ENCODE measurements around the gene CACNA2D4.

The CACNA2D4 gene

DNA sequence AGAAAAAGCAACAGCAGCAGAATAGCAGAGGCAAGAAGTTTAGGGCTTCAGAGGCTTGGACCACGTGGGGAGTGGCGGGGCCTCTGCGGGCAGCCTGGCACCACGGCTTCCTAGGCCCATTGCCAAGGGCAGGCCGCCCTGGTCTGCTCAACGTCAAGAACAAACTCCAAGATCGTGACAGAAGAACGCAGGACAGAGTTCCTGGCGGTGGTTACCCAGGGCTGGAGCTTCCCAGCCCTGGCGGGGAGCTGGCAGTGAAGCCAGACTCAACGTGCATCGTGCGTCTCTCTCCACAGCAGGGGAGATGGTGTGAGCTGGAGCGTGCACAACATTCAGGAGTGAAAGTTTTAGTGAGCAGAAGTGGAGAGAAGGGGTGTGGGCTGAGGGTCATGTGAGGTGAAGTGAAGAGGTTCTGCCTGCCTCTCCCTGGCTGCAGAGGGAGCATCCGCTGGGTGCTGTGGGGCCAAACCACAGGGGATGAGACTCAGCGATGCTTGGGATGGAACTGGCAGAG, 13.9 kb upstream of the CACNA2D4 start:
- H3K4me3 ChIP-seq (ENCODE audit: low read length), result no peak overlapping the region
- H3K9me3 ChIP-seq (ENCODE audit: insufficient read depth, low read depth, low read length), result no peaks in the 10 kb centered on the region
- no peaks in the 10 kb centered on the region for H3K36me3 ChIP-seq (ENCODE audit: insufficient read depth, low read length)
- no peaks in the 10 kb centered on the region for H3K27me3 ChIP-seq (ENCODE audit: insufficient read depth, low read length)
- H3K9ac ChIP-seq (ENCODE audit: low read depth, low read length), result no peak overlapping the region
- H3K4me1 ChIP-seq (ENCODE audit: insufficient read depth, low read length), result no peaks in the 10 kb centered on the region
- WGBS, result 91% methylated on average over 16 of the region's 16 CpGs
- H3K27ac ChIP-seq (ENCODE audit: low read depth, low read length), result no peak overlapping the region

DNA sequence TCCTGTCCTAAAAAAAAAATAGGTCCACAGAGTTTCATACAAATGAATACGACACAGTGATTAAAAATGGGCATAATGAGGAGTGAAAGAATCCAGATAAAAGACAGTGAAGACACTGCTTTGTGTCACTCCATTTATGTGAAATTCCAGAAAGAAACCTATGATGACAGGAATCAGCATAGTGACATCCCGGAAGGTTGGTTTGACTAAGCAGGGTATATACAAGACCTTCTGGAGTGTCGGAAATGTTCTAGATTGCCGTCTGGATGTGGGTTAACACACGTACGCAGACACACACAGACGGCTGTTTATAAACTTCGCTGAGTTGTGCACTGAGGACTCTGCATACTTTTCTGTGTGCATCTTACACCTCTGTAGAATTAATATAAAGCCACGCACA, 13.2 kb upstream of the CACNA2D4 start:
- Histone ChIP-seq H3K9me3 (ENCODE audit: insufficient read depth, low read depth, low read length) (no peaks in the 10 kb centered on the region), H3K4me1 (ENCODE audit: insufficient read depth, low read length) (no peaks in the 10 kb centered on the region), H3K27ac (ENCODE audit: low read depth, low read length) (no peak overlapping the region), H3K4me3 (ENCODE audit: low read length) (no peak overlapping the region), H3K36me3 (ENCODE audit: insufficient read depth, low read length) (no peaks in the 10 kb centered on the region), H3K9ac (ENCODE audit: low read depth, low read length) (no peak overlapping the region), H3K27me3 (ENCODE audit: insufficient read depth, low read length) (no peaks in the 10 kb centered on the region)
- 93% methylated on average over 9 of the region's 9 CpGs for WGBS

DNA sequence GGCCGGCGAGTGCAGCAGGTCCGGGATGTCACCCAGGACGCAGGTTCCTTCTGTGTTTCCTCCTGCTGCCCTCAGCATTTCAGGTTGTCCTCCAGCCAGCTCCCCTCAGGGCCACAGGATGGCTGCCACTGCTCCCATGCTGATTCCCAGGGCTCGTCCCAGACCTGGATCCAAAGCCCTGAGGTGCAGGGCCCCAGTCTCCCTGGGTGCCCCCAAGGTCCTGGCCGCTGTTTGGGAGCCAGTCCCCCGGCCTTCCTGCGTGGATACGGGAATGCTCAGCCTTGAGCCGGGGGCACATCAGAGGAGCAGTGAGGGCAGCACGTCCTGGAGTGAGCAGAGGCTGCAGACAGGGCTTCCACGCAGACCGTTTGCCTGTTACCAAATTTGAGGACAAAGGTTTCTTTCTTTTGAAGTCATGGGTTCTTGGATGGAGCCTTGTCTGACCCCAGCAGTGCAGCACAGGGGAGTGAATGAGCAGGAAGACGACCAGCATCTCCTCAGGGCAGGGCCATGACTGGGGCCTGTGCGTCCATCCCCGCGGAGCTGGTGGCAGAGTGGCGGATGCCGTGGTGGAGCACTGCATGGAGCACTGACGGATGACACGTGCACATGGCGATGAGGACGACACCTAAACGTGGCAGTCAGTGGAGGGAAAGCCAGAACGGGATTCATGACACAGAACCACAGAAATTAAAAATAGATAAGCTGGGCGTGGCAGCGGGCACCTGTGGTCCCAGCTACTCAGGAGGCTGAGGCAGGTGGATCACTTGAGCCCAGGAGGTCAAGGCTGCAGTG, 12.5 kb upstream of the CACNA2D4 start:
- Histone ChIP-seq H3K36me3 (ENCODE audit: insufficient read depth, low read length) (no peaks in the 10 kb centered on the region), H3K9ac (ENCODE audit: low read depth, low read length) (no peak overlapping the region), H3K27ac (ENCODE audit: low read depth, low read length) (no peak overlapping the region), H3K9me3 (ENCODE audit: insufficient read depth, low read depth, low read length) (no peaks in the 10 kb centered on the region), H3K4me3 (ENCODE audit: low read length) (no peak overlapping the region), H3K4me1 (ENCODE audit: insufficient read depth, low read length) (no peaks in the 10 kb centered on the region), H3K27me3 (ENCODE audit: insufficient read depth, low read length) (no peaks in the 10 kb centered on the region)
- WGBS, result 93% methylated on average over 27 of the region's 27 CpGs

DNA sequence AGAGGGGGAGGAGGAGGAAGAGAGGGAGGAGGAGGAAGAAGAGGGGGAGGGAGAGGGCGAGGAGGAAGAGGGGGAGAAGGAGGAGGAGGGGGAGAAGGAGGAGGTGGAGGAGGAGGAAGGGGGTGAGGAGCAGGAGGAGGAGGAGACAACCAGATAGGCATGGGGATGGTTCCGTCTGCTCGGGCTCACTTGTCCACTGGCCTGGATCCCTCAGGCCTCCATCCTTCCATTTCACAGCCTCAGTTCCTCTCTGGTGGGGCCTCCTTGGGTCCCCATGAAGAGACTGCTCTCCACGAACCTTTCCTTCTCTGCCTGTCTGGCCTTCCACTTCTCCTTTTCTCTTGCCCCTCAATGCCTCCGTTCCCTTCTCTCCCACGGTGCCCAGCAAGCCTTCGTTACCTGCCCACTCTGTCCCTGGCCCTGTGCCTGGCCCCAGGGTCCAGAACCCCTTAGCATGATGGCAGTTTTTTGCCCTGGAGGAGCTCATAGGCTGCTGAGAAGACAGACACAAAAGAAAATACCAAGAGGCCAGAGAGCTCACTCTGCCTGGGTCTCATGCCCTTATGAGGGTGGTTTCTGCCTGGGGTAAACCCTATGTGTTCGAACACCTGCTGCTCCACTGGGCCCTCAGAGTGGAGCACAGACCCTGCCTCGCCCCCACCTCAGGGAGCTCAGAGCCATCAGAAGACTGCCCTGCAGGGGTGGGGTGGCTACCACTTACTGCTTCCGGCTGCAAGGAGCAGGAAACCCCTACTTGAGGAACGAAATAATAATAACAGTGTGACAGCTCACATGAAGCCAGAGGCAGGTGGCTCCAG, 11.7 kb upstream of the CACNA2D4 start:
- H3K4me1 ChIP-seq (ENCODE audit: insufficient read depth, low read length), result no peaks in the 10 kb centered on the region
- no peak overlapping the region for H3K9ac ChIP-seq (ENCODE audit: low read depth, low read length)
- no peaks in the 10 kb centered on the region for H3K36me3 ChIP-seq (ENCODE audit: insufficient read depth, low read length)
- no peak overlapping the region for H3K4me3 ChIP-seq (ENCODE audit: low read length)
- H3K9me3 ChIP-seq (ENCODE audit: insufficient read depth, low read depth, low read length), result no peaks in the 10 kb centered on the region
- WGBS, result 89% methylated on average over 11 of the region's 11 CpGs
- no peak overlapping the region for H3K27ac ChIP-seq (ENCODE audit: low read depth, low read length)
- H3K27me3 ChIP-seq (ENCODE audit: insufficient read depth, low read length), result no peaks in the 10 kb centered on the region

- no peaks in the 10 kb centered on the region for H3K9me3 ChIP-seq (ENCODE audit: insufficient read depth, low read depth, low read length)
- H3K36me3 ChIP-seq (ENCODE audit: insufficient read depth, low read length), result no peaks in the 10 kb centered on the region
- no peak overlapping the region for H3K9ac ChIP-seq (ENCODE audit: low read depth, low read length)
- no peaks in the 10 kb centered on the region for H3K4me1 ChIP-seq (ENCODE audit: insufficient read depth, low read length)
- no peak overlapping the region for H3K27ac ChIP-seq (ENCODE audit: low read depth, low read length)
- H3K27me3 ChIP-seq (ENCODE audit: insufficient read depth, low read length), result no peaks in the 10 kb centered on the region
- 88% methylated on average over 11 of the region's 11 CpGs for WGBS
- H3K4me3 ChIP-seq (ENCODE audit: low read length), result no peak overlapping the region
Observed at GRCh38 chr12:1929241-1929984, 11.0 kb upstream of the CACNA2D4 start.

DNA sequence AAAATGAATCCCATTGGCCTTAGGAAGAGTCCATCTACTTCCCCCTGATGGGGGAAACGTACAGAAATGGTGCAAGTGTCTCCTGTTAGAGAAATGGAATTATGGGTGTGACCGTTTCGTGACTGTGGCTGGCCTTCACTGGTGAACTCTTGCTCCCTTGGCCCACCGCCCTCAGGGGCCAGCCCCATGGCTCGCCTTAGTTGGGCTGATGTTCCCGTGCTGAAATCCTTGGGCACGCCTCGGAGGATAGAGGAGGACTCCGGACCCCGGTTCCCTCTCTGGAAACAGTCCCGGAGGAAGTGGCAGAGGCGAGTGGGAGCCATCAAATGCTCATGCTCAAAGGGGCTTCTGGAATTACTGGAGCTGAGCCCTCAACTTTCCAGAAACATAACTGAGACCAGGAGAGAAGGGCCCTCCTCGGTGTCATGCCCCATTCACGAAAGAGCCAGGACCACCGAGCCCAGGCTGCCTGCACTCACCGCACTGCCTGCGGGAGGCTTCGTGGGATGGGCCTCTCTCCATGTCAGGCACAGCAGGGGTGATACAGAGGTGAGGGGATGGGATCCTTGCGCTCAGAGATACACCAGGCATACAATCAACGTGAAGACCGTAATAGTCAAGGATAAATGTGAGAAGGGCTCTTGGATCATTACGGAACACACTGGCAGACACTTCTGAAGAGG, 10.1 kb upstream of the CACNA2D4 start:
- no peaks in the 10 kb centered on the region for H3K27me3 ChIP-seq (ENCODE audit: insufficient read depth, low read length)
- 92% methylated on average over 22 of the region's 22 CpGs for WGBS
- H3K9ac ChIP-seq (ENCODE audit: low read depth, low read length), result no peak overlapping the region
- H3K4me3 ChIP-seq (ENCODE audit: low read length), result no peak overlapping the region
- no peak overlapping the region for H3K27ac ChIP-seq (ENCODE audit: low read depth, low read length)
- H3K4me1 ChIP-seq (ENCODE audit: insufficient read depth, low read length), result no peaks in the 10 kb centered on the region
- H3K36me3 ChIP-seq (ENCODE audit: insufficient read depth, low read length), result no peaks in the 10 kb centered on the region
- H3K9me3 ChIP-seq (ENCODE audit: insufficient read depth, low read depth, low read length), result no peaks in the 10 kb centered on the region

DNA sequence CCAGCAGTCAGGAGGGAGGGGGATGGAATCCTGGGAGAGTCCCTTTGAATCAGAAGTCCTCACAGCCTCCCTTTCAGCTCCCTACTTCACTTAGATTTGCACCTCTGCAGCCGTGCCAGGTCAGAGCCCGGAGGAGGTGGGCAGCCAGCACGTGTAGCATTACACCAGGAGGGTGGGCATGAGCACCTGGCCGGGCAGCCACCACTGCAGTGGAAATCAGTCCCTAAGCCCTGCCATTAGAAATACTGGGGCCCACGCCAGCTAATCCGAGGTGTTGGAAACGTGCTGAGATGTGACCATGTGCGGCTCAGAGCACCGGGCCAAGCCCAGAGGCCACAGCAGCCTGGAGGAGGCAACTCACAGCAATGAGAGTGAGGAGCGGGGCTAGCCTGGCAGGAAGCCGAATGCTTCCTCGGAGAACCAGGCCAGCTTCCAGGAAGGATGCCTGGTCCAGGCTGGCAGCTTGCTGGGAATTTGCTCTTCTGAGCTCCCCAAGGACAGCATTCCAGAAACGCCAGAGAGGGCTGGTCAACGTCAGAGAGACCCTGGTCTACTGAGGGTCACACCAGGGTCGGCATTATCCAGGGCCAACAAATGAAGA, 9.4 kb upstream of the CACNA2D4 start:
- H3K4me1 ChIP-seq (ENCODE audit: insufficient read depth, low read length), result no peaks in the 10 kb centered on the region
- no peak overlapping the region for H3K4me3 ChIP-seq (ENCODE audit: low read length)
- H3K9me3 ChIP-seq (ENCODE audit: insufficient read depth, low read depth, low read length), result no peaks in the 10 kb centered on the region
- no peaks in the 10 kb centered on the region for H3K27me3 ChIP-seq (ENCODE audit: insufficient read depth, low read length)
- H3K27ac ChIP-seq (ENCODE audit: low read depth, low read length), result no peak overlapping the region
- H3K36me3 ChIP-seq (ENCODE audit: insufficient read depth, low read length), result no peaks in the 10 kb centered on the region
- H3K9ac ChIP-seq (ENCODE audit: low read depth, low read length), result no peak overlapping the region
- WGBS, result 92% methylated on average over 15 of the region's 15 CpGs

DNA sequence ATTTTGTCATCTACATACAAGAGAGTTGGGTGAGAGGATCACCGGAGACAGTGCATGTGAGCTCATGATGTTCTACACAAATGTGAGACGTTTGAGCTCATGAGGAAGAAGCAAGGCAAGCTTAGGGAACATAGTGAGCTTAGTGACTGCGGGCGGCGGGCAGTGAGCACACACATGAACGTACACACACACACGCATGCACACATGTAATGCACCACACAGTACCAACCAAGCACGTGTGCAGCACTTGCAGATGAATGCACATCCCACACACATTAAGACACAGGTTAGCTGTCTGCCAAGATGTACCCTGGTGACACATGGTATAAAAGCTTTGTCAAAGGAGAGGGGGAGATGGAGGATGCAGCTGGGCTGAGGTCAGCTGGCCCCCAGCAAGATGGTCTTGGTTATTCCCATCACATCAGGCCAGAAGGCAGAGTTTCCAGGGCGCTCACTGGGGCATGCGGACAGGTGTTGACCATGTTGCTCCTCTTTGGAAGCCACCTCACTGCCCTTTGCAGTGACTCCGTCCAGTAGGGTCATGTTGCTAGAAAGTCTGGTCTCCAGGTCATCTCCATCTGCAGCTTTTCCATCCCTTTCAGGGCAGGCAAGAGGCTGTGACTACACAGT, 8.7 kb upstream of the CACNA2D4 start:
- no peak overlapping the region for H3K27ac ChIP-seq (ENCODE audit: low read depth, low read length)
- H3K9ac ChIP-seq (ENCODE audit: low read depth, low read length), result no peak overlapping the region
- H3K9me3 ChIP-seq (ENCODE audit: insufficient read depth, low read depth, low read length), result no peaks in the 10 kb centered on the region
- H3K4me1 ChIP-seq (ENCODE audit: insufficient read depth, low read length), result no peaks in the 10 kb centered on the region
- no peaks in the 10 kb centered on the region for H3K27me3 ChIP-seq (ENCODE audit: insufficient read depth, low read length)
- H3K4me3 ChIP-seq (ENCODE audit: low read length), result no peak overlapping the region
- H3K36me3 ChIP-seq (ENCODE audit: insufficient read depth, low read length), result no peaks in the 10 kb centered on the region
- 94% methylated on average over 11 of the region's 11 CpGs for WGBS

DNA sequence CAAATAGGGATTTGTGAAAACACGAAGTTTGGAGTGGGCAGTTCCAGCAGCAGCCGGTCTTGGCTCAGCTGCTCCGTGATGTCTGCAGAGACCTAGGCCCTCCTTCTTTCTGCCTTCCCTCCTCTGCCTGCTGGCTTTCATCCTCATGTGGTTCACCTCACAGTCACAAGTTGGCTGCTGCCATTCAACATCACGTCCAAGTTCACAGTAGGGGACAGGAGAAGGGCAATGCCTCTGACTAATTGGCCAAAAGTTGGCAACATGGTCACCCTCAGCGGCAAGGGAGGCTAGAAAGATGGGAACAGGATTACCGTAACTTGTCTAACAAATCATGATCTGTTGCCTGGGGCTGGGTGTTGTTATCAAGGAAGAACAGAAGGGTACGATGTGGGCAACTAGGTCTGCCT, 7.8 kb upstream of the CACNA2D4 start:
- Histone ChIP-seq H3K9ac (ENCODE audit: low read depth, low read length) (no peak overlapping the region), H3K4me3 (ENCODE audit: low read length) (no peak overlapping the region), H3K27me3 (ENCODE audit: insufficient read depth, low read length) (no peaks in the 10 kb centered on the region), H3K27ac (ENCODE audit: low read depth, low read length) (no peak overlapping the region), H3K9me3 (ENCODE audit: insufficient read depth, low read depth, low read length) (no peaks in the 10 kb centered on the region), H3K36me3 (ENCODE audit: insufficient read depth, low read length) (no peaks in the 10 kb centered on the region), H3K4me1 (ENCODE audit: insufficient read depth, low read length) (no peaks in the 10 kb centered on the region)
- 92% methylated on average over 7 of the region's 7 CpGs for WGBS

GRCh38 chr12:1925684-1926006, 7.2 kb upstream of the CACNA2D4 start:
- H3K27ac ChIP-seq (ENCODE audit: low read depth, low read length), result no peak overlapping the region
- no peak overlapping the region for H3K9ac ChIP-seq (ENCODE audit: low read depth, low read length)
- no peak overlapping the region for H3K4me3 ChIP-seq (ENCODE audit: low read length)
- no peaks in the 10 kb centered on the region for H3K36me3 ChIP-seq (ENCODE audit: insufficient read depth, low read length)
- no peaks in the 10 kb centered on the region for H3K4me1 ChIP-seq (ENCODE audit: insufficient read depth, low read length)
- no peaks in the 10 kb centered on the region for H3K27me3 ChIP-seq (ENCODE audit: insufficient read depth, low read length)
- WGBS, result 97% methylated on average over 3 of the region's 3 CpGs
- H3K9me3 ChIP-seq (ENCODE audit: insufficient read depth, low read depth, low read length), result no peaks in the 10 kb centered on the region
